ENCODE measurements around the gene NATD1. TPM values are rescaled to one million over a fixed set of nuclear protein-coding genes. Genes with fewer than 3 reads are reported as not detected.

The NATD1 gene
- total RNA-seq, 1 donor from 2014 or later: 1.6 TPM

- Mint-ChIP-seq H3K4me3 (ENCODE audit: low read depth) (no peak overlapping the region), H3K9me3 (peaks cover 17% of the 10 kb centered on the region), H3K27me3 (ENCODE audit: low read depth) (no peaks in the 10 kb centered on the region), H3K4me1 (ENCODE audit: low read depth) (peaks cover 4% of the 10 kb centered on the region), H3K27ac (no peak overlapping the region), H3K36me3 (ENCODE audit: low read depth) (peaks cover 57% of the 10 kb centered on the region)
- intact Hi-C loops (cut with micrococcal nuclease): no loop called here
- no peak for DNase-seq (ENCODE audit: low spot score)
Observed at GRCh38 chr17:21295036-21295952, 42.1 kb upstream of the NATD1 start.

- H3K27ac Mint-ChIP-seq: no peak overlapping the region
- H3K4me1 Mint-ChIP-seq (ENCODE audit: low read depth): peaks cover 4% of the 10 kb centered on the region
- H3K27me3 Mint-ChIP-seq (ENCODE audit: low read depth): no peaks in the 10 kb centered on the region
- peaks cover 12% of the 10 kb centered on the region for H3K9me3 Mint-ChIP-seq
- no peak for DNase-seq (ENCODE audit: low spot score)
- intact Hi-C loops (cut with micrococcal nuclease): no loop called here
- H3K36me3 Mint-ChIP-seq (ENCODE audit: low read depth): peaks cover 50% of the 10 kb centered on the region
- no peak overlapping the region for H3K4me3 Mint-ChIP-seq (ENCODE audit: low read depth)
Observed at GRCh38 chr17:21294321-21295035, 41.3 kb upstream of the NATD1 start.

DNA sequence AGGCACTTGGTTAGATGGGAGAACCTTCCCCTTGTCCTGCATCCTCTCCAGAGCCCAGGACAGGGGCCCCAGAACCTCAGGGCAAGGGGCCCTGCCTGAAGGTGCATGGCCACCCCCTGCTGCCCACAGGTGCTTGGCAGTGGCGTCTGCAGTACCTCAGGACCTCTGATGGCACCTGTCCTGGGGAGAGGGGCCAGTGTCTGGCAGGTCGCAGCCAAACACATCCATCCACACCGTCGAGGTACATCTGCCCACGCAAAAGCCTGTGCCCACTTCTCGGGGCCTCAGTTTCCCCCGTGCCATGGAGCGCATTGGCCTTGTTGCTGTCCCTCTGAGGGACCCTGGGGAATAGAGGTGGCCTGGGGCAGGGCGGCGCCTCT lies 40.6 kb upstream of the NATD1 start:
- intact Hi-C loops (cut with micrococcal nuclease): no loop called here
- Mint-ChIP-seq H3K36me3 (ENCODE audit: low read depth) (peaks cover 48% of the 10 kb centered on the region), H3K27me3 (ENCODE audit: low read depth) (no peaks in the 10 kb centered on the region), H3K4me1 (ENCODE audit: low read depth) (peaks cover 7% of the 10 kb centered on the region), H3K27ac (no peak overlapping the region), H3K9me3 (peaks cover 12% of the 10 kb centered on the region), H3K4me3 (ENCODE audit: low read depth) (no peak overlapping the region)
- no peak for DNase-seq (ENCODE audit: low spot score)

DNA sequence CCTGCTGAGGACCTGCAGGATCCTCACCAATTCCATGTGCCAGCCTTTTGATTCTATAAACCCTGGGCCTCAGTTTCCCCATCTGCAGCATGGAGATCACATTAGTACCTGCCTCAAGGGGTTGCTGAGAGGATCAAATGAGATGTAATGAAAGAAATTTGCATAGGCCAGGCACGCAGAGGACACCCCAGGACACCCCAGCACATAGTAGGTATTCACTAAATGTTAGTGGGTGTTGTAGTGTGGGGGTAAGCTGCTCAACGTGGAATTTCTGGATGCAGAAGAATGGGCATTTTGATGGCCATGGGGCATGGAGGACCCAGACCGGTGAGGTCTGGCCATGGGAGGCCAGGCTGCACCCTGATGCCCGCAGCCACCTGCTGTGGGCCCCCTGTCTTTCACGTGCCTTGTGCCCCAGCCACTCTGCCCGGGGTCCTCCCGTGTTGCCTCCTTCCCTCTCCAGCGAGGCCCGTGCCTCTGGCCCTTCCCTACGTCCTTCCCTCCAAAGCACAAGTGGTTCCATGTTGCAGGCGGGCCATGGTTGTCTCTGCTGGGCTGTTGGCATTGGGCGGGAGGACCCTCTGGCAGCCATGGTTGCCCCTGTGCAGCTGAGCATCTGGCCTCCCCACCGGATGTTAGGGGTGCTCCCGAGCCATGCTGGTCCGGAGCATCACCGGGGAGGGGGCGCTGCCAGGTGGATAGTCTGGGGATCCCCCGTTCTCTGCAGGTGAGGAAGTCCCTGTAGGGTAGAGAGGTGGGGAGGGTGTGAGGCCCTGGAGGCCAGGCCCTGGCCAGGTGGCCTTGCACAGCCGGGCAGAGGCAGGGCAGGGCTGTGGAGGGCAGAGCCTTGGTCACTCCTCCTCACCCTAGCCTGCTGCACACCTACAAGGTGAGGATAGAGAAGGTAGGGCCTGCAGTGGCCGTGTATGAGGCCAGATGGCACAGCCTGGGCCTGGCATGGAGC lies 39.9 kb upstream of the NATD1 start:
- no peak for DNase-seq (ENCODE audit: low spot score)
- Mint-ChIP-seq H3K36me3 (ENCODE audit: low read depth) (peaks cover 49% of the 10 kb centered on the region), H3K27me3 (ENCODE audit: low read depth) (no peaks in the 10 kb centered on the region), H3K27ac (no peak overlapping the region), H3K4me3 (ENCODE audit: low read depth) (no peak overlapping the region), H3K9me3 (peaks cover 12% of the 10 kb centered on the region), H3K4me1 (ENCODE audit: low read depth) (peaks cover 14% of the 10 kb centered on the region)
- intact Hi-C loops (cut with micrococcal nuclease): no loop called here

DNA sequence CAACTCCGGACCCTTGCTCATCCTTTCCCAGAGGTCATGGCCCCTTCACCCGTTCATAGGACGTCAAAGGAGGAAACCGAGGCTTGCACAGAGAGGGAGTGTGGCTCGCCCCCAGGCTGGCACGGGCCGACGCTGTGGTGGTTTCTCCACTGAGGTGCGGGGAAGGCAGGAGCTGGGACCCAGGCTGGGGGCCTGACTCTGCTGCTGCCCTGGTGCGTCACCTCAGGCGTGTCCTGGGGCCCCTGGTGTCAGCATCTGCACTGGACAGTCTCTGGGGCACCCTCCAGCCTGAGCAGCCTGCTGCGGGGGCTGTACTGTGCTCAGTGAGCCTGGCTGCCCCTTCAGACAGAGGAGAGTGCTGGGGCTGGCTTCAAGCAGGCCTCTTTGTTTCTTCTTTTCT lies 38.7 kb upstream of the NATD1 start:
- H3K9me3 Mint-ChIP-seq: peaks cover 12% of the 10 kb centered on the region
- H3K27me3 Mint-ChIP-seq (ENCODE audit: low read depth): no peaks in the 10 kb centered on the region
- H3K36me3 Mint-ChIP-seq (ENCODE audit: low read depth): peaks cover 59% of the 10 kb centered on the region
- intact Hi-C loops (cut with micrococcal nuclease): no loop called here
- H3K4me3 Mint-ChIP-seq (ENCODE audit: low read depth): no peak overlapping the region
- DNase-seq (ENCODE audit: low spot score): no peak
- no peak overlapping the region for H3K27ac Mint-ChIP-seq
- H3K4me1 Mint-ChIP-seq (ENCODE audit: low read depth): peaks cover 27% of the 10 kb centered on the region

- H3K27ac Mint-ChIP-seq: no peak overlapping the region
- no peak overlapping the region for H3K4me3 Mint-ChIP-seq (ENCODE audit: low read depth)
- DNase-seq (ENCODE audit: low spot score): no peak
- peaks cover 31% of the 10 kb centered on the region for H3K4me1 Mint-ChIP-seq (ENCODE audit: low read depth)
- peaks cover 12% of the 10 kb centered on the region for H3K9me3 Mint-ChIP-seq
- peaks cover 63% of the 10 kb centered on the region for H3K36me3 Mint-ChIP-seq (ENCODE audit: low read depth)
- no peaks in the 10 kb centered on the region for H3K27me3 Mint-ChIP-seq (ENCODE audit: low read depth)
- intact Hi-C loops (cut with micrococcal nuclease): no loop called here
Observed at GRCh38 chr17:21291357-21291756, 38.1 kb upstream of the NATD1 start.

GRCh38 chr17:21289902-21290571 lies 36.8 kb upstream of the NATD1 start:
- DNase-seq (ENCODE audit: low spot score): no peak
- Mint-ChIP-seq H3K4me3 (ENCODE audit: low read depth) (no peak overlapping the region), H3K4me1 (ENCODE audit: low read depth) (peaks cover 32% of the 10 kb centered on the region), H3K27me3 (ENCODE audit: low read depth) (no peaks in the 10 kb centered on the region), H3K9me3 (peaks cover 9% of the 10 kb centered on the region), H3K27ac (peak overlapping the region; percentile 20), H3K36me3 (ENCODE audit: low read depth) (peaks cover 73% of the 10 kb centered on the region)
- intact Hi-C loops (cut with micrococcal nuclease): no loop called here

GRCh38 chr17:21289175-21289901 lies 36.1 kb upstream of the NATD1 start:
- peaks cover 32% of the 10 kb centered on the region for H3K4me1 Mint-ChIP-seq (ENCODE audit: low read depth)

GRCh38 chr17:21288571-21289017 lies 35.4 kb upstream of the NATD1 start:
- Mint-ChIP-seq H3K4me1 (ENCODE audit: low read depth) (peaks cover 32% of the 10 kb centered on the region), H3K36me3 (ENCODE audit: low read depth) (peaks cover 63% of the 10 kb centered on the region), H3K9me3 (peaks cover 3% of the 10 kb centered on the region), H3K27ac (peak overlapping the region; percentile 91), H3K4me3 (ENCODE audit: low read depth) (peak overlapping the region; percentile 96), H3K27me3 (ENCODE audit: low read depth) (no peaks in the 10 kb centered on the region)
- intact Hi-C loops (cut with micrococcal nuclease): loop anchor here (1.0 kb wide), 3 partner anchors 74 to 245 kb away; partner anchors contain the start of genes DHRS7B, TMEM11 and USP22
- DNase-seq (ENCODE audit: low spot score): no peak

More at GRCh38 chr17:21289175-21289901, 36.1 kb upstream of the NATD1 start:
- Mint-ChIP-seq H3K36me3 (ENCODE audit: low read depth) (peaks cover 67% of the 10 kb centered on the region), H3K27ac (peak overlapping the region; percentile 91), H3K27me3 (ENCODE audit: low read depth) (no peaks in the 10 kb centered on the region), H3K9me3 (peaks cover 3% of the 10 kb centered on the region), H3K4me3 (ENCODE audit: low read depth) (peak overlapping the region; percentile 96)
- DNase-seq (ENCODE audit: low spot score): no peak
- intact Hi-C loops (cut with micrococcal nuclease): no loop called here

- Mint-ChIP-seq H3K4me3 (ENCODE audit: low read depth) (peak overlapping the region; percentile 96), H3K9me3 (peaks cover 3% of the 10 kb centered on the region), H3K27me3 (ENCODE audit: low read depth) (no peaks in the 10 kb centered on the region), H3K4me1 (ENCODE audit: low read depth) (peaks cover 34% of the 10 kb centered on the region), H3K27ac (peak overlapping the region; percentile 91), H3K36me3 (ENCODE audit: low read depth) (peaks cover 59% of the 10 kb centered on the region)
- peak; percentile 88 for DNase-seq (ENCODE audit: low spot score)
- intact Hi-C loops (cut with micrococcal nuclease): loop anchor here (1.0 kb wide), 5 partner anchors 35 to 245 kb away; partner anchors contain the start of genes DHRS7B, NATD1, TMEM11 and USP22
Observed at GRCh38 chr17:21287703-21288449, 34.7 kb upstream of the NATD1 start.
